GM12875 (cell line): ENCODE measurements around the gene EVI2A.

Source experiments
- H3K4me3 ChIP-seq: one replicate; pipeline ENCODE4 v1.5.1; 2011; ENCODE audit warnings: low read depth, low read length, control low read depth
- CTCF ChIP-seq: IDR thresholded peaks from 2 replicates; pipeline ENCODE4 v1.5.1; 2011; ENCODE audit warnings: low read depth, mild to moderate bottlenecking, control low read depth, inconsistent platforms, low read length, moderate library complexity, borderline replicate concordance; ENCODE audit not compliant: insufficient read depth

Gene EVI2A

GRCh38 chr17:31307640-31308039, 13.8 kb downstream of the EVI2A start:
- no peak for TF ChIP-seq CTCF
- no peak overlapping the region for H3K4me3 ChIP-seq

- no peak overlapping the region for H3K4me3 ChIP-seq
- no peak for TF ChIP-seq CTCF
These were observed 21.8 kb downstream of the EVI2A start for GRCh38 chr17:31299624-31300023.

GRCh38 chr17:31297090-31297489, 24.3 kb downstream of the EVI2A start, which contains the start of gene OMG:
Gene OMG, minus strand, starts transcription at chr17:31297239. Its CDS starts 908 bp downstream, at chr17:31296331.
- no peak within 1 kb of the TSS for H3K4me3 ChIP-seq
- no peak for TF ChIP-seq CTCF

- no peak for TF ChIP-seq CTCF
- no peak overlapping the region for H3K4me3 ChIP-seq
These were observed 25.3 kb downstream of the EVI2A start for GRCh38 chr17:31296142-31296541.

GRCh38 chr17:31295489-31295871, 25.9 kb downstream of the EVI2A start:
- H3K4me3 ChIP-seq, result no peak overlapping the region
- TF ChIP-seq CTCF, result no peak

- no peak overlapping the region for H3K4me3 ChIP-seq
- TF ChIP-seq CTCF, result no peak
These were observed 26.5 kb downstream of the EVI2A start for GRCh38 chr17:31294820-31295488.

GRCh38 chr17:31294231-31294630, 27.2 kb downstream of the EVI2A start:
- no peak overlapping the region for H3K4me3 ChIP-seq

More at GRCh38 chr17:31294231-31294630, 27.2 kb downstream of the EVI2A start:
- TF ChIP-seq CTCF, result no peak
